ENCODE measurements around the gene PDE6A. TPM values are rescaled to one million over a fixed set of nuclear protein-coding genes. Genes with fewer than 3 reads are reported as not detected.

PDE6A gene
- polyA plus RNA-seq, 3 donors = 0.01 TPM; not detected in 2

DNA sequence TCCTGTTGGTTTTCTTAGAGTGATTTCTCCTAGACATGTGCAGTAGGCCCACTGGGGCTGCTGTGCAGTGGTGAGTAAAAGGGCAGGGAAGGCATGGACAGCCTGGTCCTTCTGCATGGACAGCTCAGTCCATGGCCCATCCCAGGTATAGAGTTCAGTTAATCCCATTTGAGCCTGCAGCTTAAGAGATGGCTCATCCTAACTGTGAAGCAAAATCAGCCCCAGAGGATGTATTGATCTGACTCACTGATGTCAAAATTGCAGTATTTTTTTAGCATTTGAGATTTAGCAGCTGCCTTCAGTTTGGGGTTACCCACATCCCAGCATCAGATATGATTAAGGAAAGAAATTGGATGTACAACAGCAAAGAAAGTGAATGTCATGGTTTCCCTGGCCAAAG lies 93.4 kb downstream of the PDE6A start:
- no peaks in the 10 kb centered on the region for H3K9me3 ChIP-seq (replicated peaks in 1 of 2; ENCODE audit: control insufficient read depth in 1 of 2, insufficient read depth in 1 of 2, low read length in 2 of 2)
- no peaks in the 10 kb centered on the region for H3K27me3 ChIP-seq (ENCODE audit: control insufficient read depth in 2 of 2, insufficient read depth in 2 of 2, low read length in 2 of 2)
- no peaks in the 10 kb centered on the region for H3K79me2 ChIP-seq (ENCODE audit: insufficient read depth, low read length)
- H3K27me3 Mint-ChIP-seq (ENCODE audit: low read depth in 3 of 3) = no peaks in the 10 kb centered on the region
- peaks cover 65 to 74% of the 10 kb centered on the region in 2 donors for H3K36me3 Mint-ChIP-seq
- H4K20me1 ChIP-seq (ENCODE audit: insufficient read depth, low read length) = peaks cover 15% of the 10 kb centered on the region
- no peak for DNase-seq
- peak overlapping the region in 1 of 7 donors; percentile 26 for H3K27ac Mint-ChIP-seq
- no peak overlapping the region for H3K27ac ChIP-seq (ENCODE audit: low read depth in 1 of 2, low read length in 2 of 2)
- no peaks in the 10 kb centered on the region for H3K4me1 ChIP-seq (ENCODE audit: control insufficient read depth in 1 of 2, insufficient read depth in 2 of 2, low read length in 2 of 2)
- no peak overlapping the region for H3K4me2 ChIP-seq (replicated peaks; ENCODE audit: extremely low read depth, low read length, poor library complexity, severe bottlenecking)
- H2AFZ ChIP-seq (ENCODE audit: insufficient read depth, low read depth, low read length, poor library complexity, severe bottlenecking) = no peak overlapping the region
- H3K4me3 Mint-ChIP-seq = no peak overlapping the region
- peaks cover 55 to 76% of the 10 kb centered on the region in 2 donors for H3K36me3 ChIP-seq (replicated peaks in 1 of 2; ENCODE audit: control insufficient read depth in 1 of 2, insufficient read depth in 2 of 2, low read length in 2 of 2)
- H3K4me1 Mint-ChIP-seq = no peaks in the 10 kb centered on the region
- H3K9ac ChIP-seq (ENCODE audit: insufficient read depth, low read length, poor library complexity, severe bottlenecking) = no peak overlapping the region
- no peaks in the 10 kb centered on the region for H3K9me3 Mint-ChIP-seq
- TF ChIP-seq, protein P1, sequence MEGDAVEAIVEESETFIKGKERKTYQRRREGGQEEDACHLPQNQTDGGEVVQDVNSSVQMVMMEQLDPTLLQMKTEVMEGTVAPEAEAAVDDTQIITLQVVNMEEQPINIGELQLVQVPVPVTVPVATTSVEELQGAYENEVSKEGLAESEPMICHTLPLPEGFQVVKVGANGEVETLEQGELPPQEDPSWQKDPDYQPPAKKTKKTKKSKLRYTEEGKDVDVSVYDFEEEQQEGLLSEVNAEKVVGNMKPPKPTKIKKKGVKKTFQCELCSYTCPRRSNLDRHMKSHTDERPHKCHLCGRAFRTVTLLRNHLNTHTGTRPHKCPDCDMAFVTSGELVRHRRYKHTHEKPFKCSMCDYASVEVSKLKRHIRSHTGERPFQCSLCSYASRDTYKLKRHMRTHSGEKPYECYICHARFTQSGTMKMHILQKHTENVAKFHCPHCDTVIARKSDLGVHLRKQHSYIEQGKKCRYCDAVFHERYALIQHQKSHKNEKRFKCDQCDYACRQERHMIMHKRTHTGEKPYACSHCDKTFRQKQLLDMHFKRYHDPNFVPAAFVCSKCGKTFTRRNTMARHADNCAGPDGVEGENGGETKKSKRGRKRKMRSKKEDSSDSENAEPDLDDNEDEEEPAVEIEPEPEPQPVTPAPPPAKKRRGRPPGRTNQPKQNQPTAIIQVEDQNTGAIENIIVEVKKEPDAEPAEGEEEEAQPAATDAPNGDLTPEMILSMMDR (IDR thresholded peaks at IDR 0.05) = no peak
- intact Hi-C loops (cut with micrococcal nuclease) = no loop called here
- H3K4me3 ChIP-seq (replicated peaks in 1 of 3; ENCODE audit: low read depth in 2 of 3, low read length in 3 of 3) = no peak overlapping the region

DNA sequence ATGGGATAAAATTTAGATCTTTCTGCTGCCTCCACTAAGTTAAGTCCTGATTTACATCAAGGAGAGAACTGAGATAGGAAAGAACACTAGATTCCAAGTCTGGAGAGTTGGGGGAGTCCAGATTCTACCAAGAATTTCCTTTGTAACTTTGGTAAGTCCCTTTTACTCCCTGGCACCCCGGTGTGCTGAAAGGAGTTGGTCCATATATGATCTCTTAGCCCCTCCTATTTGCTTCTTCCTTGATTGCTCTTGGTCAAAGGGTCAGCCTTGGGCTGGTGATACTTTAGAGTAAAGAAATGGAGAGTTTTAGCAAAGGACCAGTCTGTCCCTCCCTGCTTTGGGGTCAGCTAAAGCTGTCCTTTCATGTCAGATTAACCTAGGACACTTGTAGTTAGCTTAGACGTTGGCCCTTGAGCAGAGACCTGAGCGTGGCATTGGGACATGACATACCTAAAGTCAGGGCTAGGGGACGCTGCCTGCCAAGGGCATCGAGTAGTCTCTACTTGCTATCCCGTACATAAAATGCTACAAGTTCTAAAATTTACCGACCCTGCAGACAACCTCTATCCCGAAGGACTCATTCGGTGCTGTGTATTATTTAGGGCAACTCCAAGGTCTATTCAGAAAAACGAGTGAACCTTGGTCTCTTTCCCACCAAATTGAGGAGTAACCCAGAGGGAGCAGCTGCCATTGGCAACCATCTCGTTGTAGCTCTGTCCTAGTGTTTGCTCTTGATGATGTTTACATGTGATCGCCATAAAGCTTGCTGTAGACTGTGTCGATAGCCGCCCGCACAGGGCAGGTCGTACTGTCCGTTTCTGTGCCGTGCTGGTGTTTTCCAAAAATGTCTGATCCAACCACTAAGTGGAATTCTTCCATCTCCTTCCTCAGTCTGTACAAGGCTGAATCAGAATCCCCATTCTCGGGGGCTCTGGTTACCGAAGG lies 94.4 kb downstream of the PDE6A start:
- Histone ChIP-seq H3K4me2 (replicated peaks; ENCODE audit: extremely low read depth, low read length, poor library complexity, severe bottlenecking) (no peak overlapping the region), H3K4me3 (replicated peaks in 1 of 3; ENCODE audit: low read depth in 2 of 3, low read length in 3 of 3) (no peak overlapping the region), H3K27ac (ENCODE audit: low read depth in 1 of 2, low read length in 2 of 2) (no peak overlapping the region), H3K4me1 (ENCODE audit: control insufficient read depth in 1 of 2, insufficient read depth in 2 of 2, low read length in 2 of 2) (no peaks in the 10 kb centered on the region), H3K36me3 (replicated peaks in 1 of 2; ENCODE audit: control insufficient read depth in 1 of 2, insufficient read depth in 2 of 2, low read length in 2 of 2) (peaks cover 65 to 80% of the 10 kb centered on the region in 2 donors), H2AFZ (ENCODE audit: insufficient read depth, low read depth, low read length, poor library complexity, severe bottlenecking) (no peak overlapping the region), H3K79me2 (ENCODE audit: insufficient read depth, low read length) (no peaks in the 10 kb centered on the region), H3K9me3 (replicated peaks in 1 of 2; ENCODE audit: control insufficient read depth in 1 of 2, insufficient read depth in 1 of 2, low read length in 2 of 2) (no peaks in the 10 kb centered on the region), H4K20me1 (ENCODE audit: insufficient read depth, low read length) (peaks cover 15% of the 10 kb centered on the region), H3K27me3 (ENCODE audit: control insufficient read depth in 2 of 2, insufficient read depth in 2 of 2, low read length in 2 of 2) (no peaks in the 10 kb centered on the region), H3K9ac (ENCODE audit: insufficient read depth, low read length, poor library complexity, severe bottlenecking) (no peak overlapping the region)
- Mint-ChIP-seq H3K9me3 (no peaks in the 10 kb centered on the region), H3K4me1 (no peaks in the 10 kb centered on the region), H3K27me3 (ENCODE audit: low read depth in 3 of 3) (no peaks in the 10 kb centered on the region), H3K36me3 (peaks cover 73 to 80% of the 10 kb centered on the region in 2 donors), H3K27ac (peak overlapping the region in 1 of 7 donors; percentile 34), H3K4me3 (no peak overlapping the region)
- DNase-seq = no peak
- intact Hi-C loops (cut with micrococcal nuclease) = no loop called here
- TF ChIP-seq, protein P1 (IDR thresholded peaks at IDR 0.05) = no peak
- WGBS (ENCODE audit: insufficient coverage) = 97% methylated on average over 3 of the region's 20 CpGs

Measured in CD14-positive monocyte (primary cell).